Neural progenitor cell (in vitro differentiated cells): ENCODE measurements around the gene AFG1L.

Experiments used
- CTCF ChIP-seq: fragments of 200-600 bp; sonication (generic); IDR thresholded peaks from 2 replicates; pipeline ENCODE4 v1.5.1; 2017; ENCODE audit warnings: antibody characterized with exemption, mild to moderate bottlenecking
- EZH2 ChIP-seq: fragments of 200-600 bp; sonication (generic); IDR thresholded peaks from 2 replicates; pipeline ENCODE4 v1.6.1; 2017; ENCODE audit warnings: antibody characterized with exemption, mild to moderate bottlenecking, moderate library complexity
- EZH2phosphoT487 ChIP-seq: fragments of 200-600 bp; sonication (generic); IDR thresholded peaks from 2 replicates; pipeline ENCODE4 v1.6.1; 2017; ENCODE audit warnings: antibody characterized with exemption

DNA sequence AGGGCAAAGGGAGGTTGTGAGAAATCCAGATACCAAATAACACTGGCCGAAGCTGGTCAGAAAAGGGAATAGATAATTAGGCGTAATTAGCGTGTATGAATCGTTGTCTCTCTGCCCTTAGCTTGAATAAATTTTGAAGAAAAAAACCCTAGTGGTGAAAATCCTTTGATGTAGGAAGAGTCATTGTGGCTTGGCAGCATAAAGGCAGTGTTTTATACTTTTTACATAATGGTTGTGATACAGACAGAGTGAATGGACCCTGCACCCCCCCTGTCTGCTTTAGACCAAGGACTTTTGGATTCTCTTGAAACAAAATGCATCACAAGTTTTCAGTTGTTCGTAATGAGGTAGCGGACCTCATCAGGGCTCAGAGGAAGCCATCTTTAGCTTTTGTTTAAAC is 126.5 kb downstream of the AFG1L start:
- no peak for TF ChIP-seq CTCF
- no peak for TF ChIP-seq EZH2
- TF ChIP-seq EZH2phosphoT487 = no peak
